Left ventricle myocardium inferior (tissue), 1 donor: ENCODE measurements around the gene SLC25A39. TPM values are rescaled to one million over a fixed set of nuclear protein-coding genes. Genes with fewer than 3 reads are reported as not detected.

ENCODE experiments used
- DNase-seq: peaks from one replicate; pipeline ENCODE4 v3.0.0-alpha.2; 2020
- H3K27ac ChIP-seq: fragments of 200-600 bp; replicated peaks from 2 replicates; pipeline ENCODE4 v1.8.0; 2021
- H3K27me3 ChIP-seq: fragments of 200-600 bp; 2 replicates; pipeline ENCODE4 v1.8.0; 2021; ENCODE audit warnings: low read depth
- H3K36me3 ChIP-seq: fragments of 200-600 bp; 2 replicates; pipeline ENCODE4 v1.8.0; 2021
- H3K4me1 ChIP-seq: fragments of 200-600 bp; 2 replicates; pipeline ENCODE4 v1.8.0; 2021
- H3K4me3 ChIP-seq: fragments of 200-600 bp; 2 replicates; pipeline ENCODE4 v1.8.0; 2021; ENCODE audit warnings: mild to moderate bottlenecking, moderate library complexity
- H3K9me3 ChIP-seq: fragments of 200-600 bp; replicated peaks from 2 replicates; pipeline ENCODE4 v1.8.0; 2021
- intact Hi-C: fragments of 100-400 bp; cut with micrococcal nuclease; formaldehyde crosslinking; loops from one replicate; pipeline ENCODE4 v1.11.0; 2022
- total RNA-seq: library from RNA; stranded (reverse); fragmentation: NEBNext Ultra II Directional; extraction: Animal tissue kit (Norgen Biotek cat#: 25700); gene quantifications from one replicate; pipeline ENCODE4 v1.2.1, GENCODE V29; 2021
- TF ChIP-seq, protein P1 (sequence below): fragments of 200-600 bp; IDR thresholded peaks from 2 replicates; pipeline ENCODE4 v1.8.0; 2021; ENCODE audit warnings: antibody characterized with exemption, mild to moderate bottlenecking, borderline replicate concordance
- donor health status: DM: no; HTN: yes; CAD: no; lungs with severe emphysema.

SLC25A39 gene
- total RNA-seq, 1 donor from 2014 or later, result 46.7 TPM

GRCh38 chr17:44326861-44327444, 2.3 kb upstream of the SLC25A39 start:
- Histone ChIP-seq H3K36me3 (peaks cover 7% of the 10 kb centered on the region), H3K9me3 (no peaks in the 10 kb centered on the region), H3K27me3 (no peaks in the 10 kb centered on the region), H3K4me3 (peak overlapping the region; percentile 92), H3K4me1 (peaks cover 53% of the 10 kb centered on the region), H3K27ac (peak overlapping the region; percentile 96)
- peak; percentile 96 for DNase-seq
- TF ChIP-seq, protein P1, sequence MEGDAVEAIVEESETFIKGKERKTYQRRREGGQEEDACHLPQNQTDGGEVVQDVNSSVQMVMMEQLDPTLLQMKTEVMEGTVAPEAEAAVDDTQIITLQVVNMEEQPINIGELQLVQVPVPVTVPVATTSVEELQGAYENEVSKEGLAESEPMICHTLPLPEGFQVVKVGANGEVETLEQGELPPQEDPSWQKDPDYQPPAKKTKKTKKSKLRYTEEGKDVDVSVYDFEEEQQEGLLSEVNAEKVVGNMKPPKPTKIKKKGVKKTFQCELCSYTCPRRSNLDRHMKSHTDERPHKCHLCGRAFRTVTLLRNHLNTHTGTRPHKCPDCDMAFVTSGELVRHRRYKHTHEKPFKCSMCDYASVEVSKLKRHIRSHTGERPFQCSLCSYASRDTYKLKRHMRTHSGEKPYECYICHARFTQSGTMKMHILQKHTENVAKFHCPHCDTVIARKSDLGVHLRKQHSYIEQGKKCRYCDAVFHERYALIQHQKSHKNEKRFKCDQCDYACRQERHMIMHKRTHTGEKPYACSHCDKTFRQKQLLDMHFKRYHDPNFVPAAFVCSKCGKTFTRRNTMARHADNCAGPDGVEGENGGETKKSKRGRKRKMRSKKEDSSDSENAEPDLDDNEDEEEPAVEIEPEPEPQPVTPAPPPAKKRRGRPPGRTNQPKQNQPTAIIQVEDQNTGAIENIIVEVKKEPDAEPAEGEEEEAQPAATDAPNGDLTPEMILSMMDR, result no peak
- intact Hi-C loops, result no loop called here

DNA sequence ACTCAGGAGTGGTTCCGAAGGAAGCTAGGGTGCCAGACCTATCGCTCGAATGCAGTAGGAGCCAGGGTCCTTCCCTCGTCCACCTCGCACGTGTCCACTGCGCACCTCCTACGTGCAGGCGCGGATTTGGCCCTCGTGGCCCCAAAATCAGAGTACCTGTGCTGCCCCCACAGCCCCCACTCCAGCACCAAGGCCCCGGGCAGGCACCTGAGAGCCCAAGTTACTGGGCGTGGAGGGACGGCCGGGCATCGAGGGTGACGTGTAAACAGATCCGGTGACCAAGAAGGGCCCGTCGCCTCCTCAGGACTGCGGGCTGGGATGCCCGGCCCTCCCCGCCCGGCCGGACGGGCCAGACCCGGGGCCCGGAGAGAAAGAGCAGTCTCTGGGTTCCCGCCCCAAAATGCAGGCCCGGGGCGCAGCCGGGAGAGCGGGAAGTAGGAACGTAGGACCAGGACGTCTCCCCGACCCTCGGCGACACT, 492 bp downstream of the SLC25A39 start:
- intact Hi-C loops, result no loop called here
- Histone ChIP-seq H3K9me3 (no peaks in the 10 kb centered on the region), H3K36me3 (peaks cover 35% of the 10 kb centered on the region), H3K4me1 (peaks cover 42% of the 10 kb centered on the region), H3K4me3 (peak overlapping the region; percentile 92), H3K27me3 (no peaks in the 10 kb centered on the region), H3K27ac (peak overlapping the region; percentile 96)
- TF ChIP-seq, protein P1, result no peak
- no peak for DNase-seq

GRCh38 chr17:44323359-44324091, 1.1 kb downstream of the SLC25A39 start:
- Histone ChIP-seq H3K36me3 (peaks cover 35% of the 10 kb centered on the region), H3K27me3 (no peaks in the 10 kb centered on the region), H3K9me3 (no peaks in the 10 kb centered on the region), H3K27ac (no peak overlapping the region), H3K4me3 (peak overlapping the region; percentile 92), H3K4me1 (peaks cover 42% of the 10 kb centered on the region)
- intact Hi-C loops, result no loop called here
- TF ChIP-seq, protein P1, result no peak
- no peak for DNase-seq

- peaks cover 42% of the 10 kb centered on the region for H3K4me1 ChIP-seq
- peaks cover 9% of the 10 kb centered on the region for H3K27me3 ChIP-seq
- no peak for DNase-seq
- TF ChIP-seq, protein P1, result no peak
- H3K27ac ChIP-seq, result no peak overlapping the region
- peaks cover 35% of the 10 kb centered on the region for H3K36me3 ChIP-seq
- no peak overlapping the region for H3K4me3 ChIP-seq
- no peaks in the 10 kb centered on the region for H3K9me3 ChIP-seq
- intact Hi-C loops, result no loop called here
These were observed 2.3 kb downstream of the SLC25A39 start for GRCh38 chr17:44322236-44322895.

- Histone ChIP-seq H3K36me3 (peaks cover 35% of the 10 kb centered on the region), H3K27me3 (peaks cover 18% of the 10 kb centered on the region), H3K4me1 (peaks cover 37% of the 10 kb centered on the region), H3K9me3 (no peaks in the 10 kb centered on the region), H3K27ac (no peak overlapping the region), H3K4me3 (no peak overlapping the region)
- DNase-seq, result no peak
- intact Hi-C loops, result no loop called here
- TF ChIP-seq, protein P1, result no peak
These were observed 3.1 kb downstream of the SLC25A39 start for GRCh38 chr17:44321246-44322120.
